Ascending aorta (tissue), 2 donors: ENCODE results near the gene LRP11. TPM values are rescaled to one million over a fixed set of nuclear protein-coding genes. Genes with fewer than 3 reads are reported as not detected.

Experiments
- DNase-seq, 2 donors: peaks; one replicate each; pipeline ENCODE4 v3.0.0-alpha.2; 2019; ENCODE audit warnings: low spot score in 2 of 2
- H3K27ac ChIP-seq, 2 donors: fragments of 200-600 bp; sonication (generic); one replicate each; pipeline ENCODE4 v1.5.1; 2016 to 2017; ENCODE audit warnings: mild to moderate bottlenecking in 1 of 2
- H3K27me3 ChIP-seq: fragments of 200-600 bp; sonication (generic); one replicate; pipeline ENCODE4 v1.5.1; 2017
- H3K36me3 ChIP-seq, 2 donors: fragments of 200-600 bp; sonication (generic); one replicate each; pipeline ENCODE4 v1.5.1; 2016
- H3K4me1 ChIP-seq, 2 donors: fragments of 200-600 bp; sonication (generic); one replicate each; pipeline ENCODE4 v1.5.1; 2016 to 2017; ENCODE audit warnings: mild to moderate bottlenecking in 1 of 2
- H3K4me3 ChIP-seq, 2 donors: fragments of 200-600 bp; sonication (generic); one replicate each; pipeline ENCODE4 v1.5.1; 2016 to 2017; ENCODE audit warnings: mild to moderate bottlenecking in 1 of 2
- H3K9me3 ChIP-seq, 2 donors: fragments of 200-600 bp; sonication (generic); one replicate each; pipeline ENCODE4 v1.5.1; 2016
- CTCF ChIP-seq, 3 experiments: fragments of 200-600 bp in 2 of 3; fragments of 450-650 bp in 1 of 3; sonication (generic) in 2 of 3; IDR thresholded peaks; one replicate each; pipeline ENCODE4 v1.5.1; 2016 to 2019; ENCODE audit warnings: antibody characterized with exemption in 3 of 3, mild to moderate bottlenecking in 1 of 3, moderate library complexity in 1 of 3
- intact Hi-C: fragments of 100-400 bp; cut with DNase I; formaldehyde crosslinking; loops from one replicate; pipeline ENCODE4 v1.15.1; 2023
- total RNA-seq: library from RNA; depleted of rRNA; stranded (reverse); fragments of >200 nt; gene quantifications from one replicate; pipeline ENCODE4 v1.1.0, GENCODE V29; 2016

The LRP11 gene
- total RNA-seq, 1 donor from 2014 or later = 39.1 TPM

- Histone ChIP-seq H3K9me3 (no peaks in the 10 kb centered on the region), H3K27ac (no peak overlapping the region), H3K4me1 (peaks cover 0 to 3% of the 10 kb centered on the region in 2 donors), H3K27me3 (no peaks in the 10 kb centered on the region), H3K4me3 (no peak overlapping the region), H3K36me3 (no peaks in the 10 kb centered on the region)
- DNase-seq = no peak
- TF ChIP-seq CTCF (IDR thresholded peaks at IDR 0.05) = no peak
- intact Hi-C loops = no loop called here
Observed at GRCh38 chr6:149888659-149889058, 24.5 kb upstream of the LRP11 start.

- Histone ChIP-seq H3K4me1 (peaks cover 0 to 3% of the 10 kb centered on the region in 2 donors), H3K4me3 (no peak overlapping the region), H3K9me3 (no peaks in the 10 kb centered on the region), H3K27me3 (no peaks in the 10 kb centered on the region), H3K36me3 (no peaks in the 10 kb centered on the region), H3K27ac (no peak overlapping the region)
- intact Hi-C loops = no loop called here
- TF ChIP-seq CTCF (IDR thresholded peaks at IDR 0.05) = no peak
- no peak for DNase-seq
Observed at GRCh38 chr6:149888093-149888492, 23.9 kb upstream of the LRP11 start.

- no peak for TF ChIP-seq CTCF (IDR thresholded peaks at IDR 0.05)
- Histone ChIP-seq H3K27me3 (no peaks in the 10 kb centered on the region), H3K9me3 (no peaks in the 10 kb centered on the region), H3K27ac (no peak overlapping the region), H3K4me1 (peaks cover 0 to 3% of the 10 kb centered on the region in 2 donors), H3K4me3 (no peak overlapping the region), H3K36me3 (no peaks in the 10 kb centered on the region)
- intact Hi-C loops = no loop called here
- DNase-seq = no peak
Observed at GRCh38 chr6:149887343-149887742, 23.2 kb upstream of the LRP11 start.

- no peak overlapping the region for H3K4me3 ChIP-seq
- no peaks in the 10 kb centered on the region for H3K9me3 ChIP-seq
- intact Hi-C loops = no loop called here
- DNase-seq = no peak
- no peaks in the 10 kb centered on the region for H3K27me3 ChIP-seq
- no peak for TF ChIP-seq CTCF (IDR thresholded peaks at IDR 0.05)
- H3K36me3 ChIP-seq = no peaks in the 10 kb centered on the region
- no peak overlapping the region for H3K27ac ChIP-seq
- H3K4me1 ChIP-seq = peaks cover 0 to 3% of the 10 kb centered on the region in 2 donors
Observed at GRCh38 chr6:149885888-149886287, 21.7 kb upstream of the LRP11 start.

GRCh38 chr6:149884617-149885016, 20.5 kb upstream of the LRP11 start:
- Histone ChIP-seq H3K4me3 (no peak overlapping the region), H3K9me3 (no peaks in the 10 kb centered on the region), H3K27me3 (no peaks in the 10 kb centered on the region), H3K4me1 (peaks cover 0 to 3% of the 10 kb centered on the region in 2 donors), H3K27ac (no peak overlapping the region), H3K36me3 (no peaks in the 10 kb centered on the region)
- no peak for TF ChIP-seq CTCF (IDR thresholded peaks at IDR 0.05)
- intact Hi-C loops = no loop called here
- DNase-seq = peak in 1 of 2 donors; percentile 60

- DNase-seq = peak in 1 of 2 donors; percentile 65
- TF ChIP-seq CTCF (IDR thresholded peaks at IDR 0.05) = no peak
- no peaks in the 10 kb centered on the region for H3K36me3 ChIP-seq
- no peaks in the 10 kb centered on the region for H3K27me3 ChIP-seq
- H3K9me3 ChIP-seq = no peaks in the 10 kb centered on the region
- intact Hi-C loops = no loop called here
- peaks cover 0 to 3% of the 10 kb centered on the region in 2 donors for H3K4me1 ChIP-seq
- H3K27ac ChIP-seq = no peak overlapping the region
- H3K4me3 ChIP-seq = no peak overlapping the region
Observed at GRCh38 chr6:149884215-149884614, 20.1 kb upstream of the LRP11 start.
